A549 (cell line): ENCODE data around the gene ERO1B. TPM values are rescaled to one million over a fixed set of nuclear protein-coding genes. Genes with fewer than 3 reads are reported as not detected.

ENCODE experiments used
- ATAC-seq, 2 experiments: fragments of 200-7000 bp in 1 of 2; fragments of >200 bp in 1 of 2; cut with Nextera tagmentation in 1 of 2; cut with Tn5 transposase in 1 of 2; 3 replicates each; pipeline versions ENCODE4 v1.8.0 to v1.9.1; 2018 to 2020; ENCODE audit warnings: mild to moderate bottlenecking in 1 of 2, moderate library complexity in 1 of 2
- CTCF ChIA-PET: fragments of 300-600 bp; sonication (Branson Sonifier 250); formaldehyde crosslinking; extraction: SDS; loops from one replicate; lab custom pipeline; 2021; ENCODE audit warnings: antibody characterized with exemption, inconsistent platforms; lab: Yijun Ruan, JAX
- POLR2A ChIA-PET: fragments of 350-600 bp; formaldehyde crosslinking; extraction: SDS; loops from one replicate; lab custom pipeline; 2021; ENCODE audit warnings: antibody characterized with exemption, inconsistent platforms; lab: Yijun Ruan, JAX
- DNase-seq, 2 experiments: peaks; one replicate each; pipeline versions ENCODE4 v3.0.0 to v3.0.0-alpha.2; 2011 to 2016; ENCODE audit warnings: low read depth in 1 of 2, low spot score in 1 of 2
- FAIRE-seq: peaks from 2 replicates; lab custom pipeline; 2011; peaks lifted over from hg19 to GRCh38; lab: Jason Lieb, UNC
- H3K27ac ChIP-seq, 2 experiments: fragments of >200 bp; sonication (Bioruptor Twin); formaldehyde crosslinking; 3 replicates each; pipeline ENCODE4 v1.5.1; 2016 to 2017
- H3K4me1 ChIP-seq: fragments of >200 bp; sonication (Bioruptor Twin); formaldehyde crosslinking; 3 replicates; pipeline ENCODE4 v1.6.1; 2016
- H3K4me2 ChIP-seq: fragments of >200 bp; sonication (Bioruptor Twin); formaldehyde crosslinking; 3 replicates; pipeline ENCODE4 v1.6.1; 2016
- H3K4me3 ChIP-seq: fragments of >200 bp; sonication (Bioruptor Twin); formaldehyde crosslinking; 3 replicates; pipeline ENCODE4 v1.5.1; 2016
- H3K9me3 ChIP-seq: fragments of >200 bp; sonication (Bioruptor Twin); formaldehyde crosslinking; 3 replicates; pipeline ENCODE4 v1.6.1; 2016
- BHLHE40 ChIP-seq: IDR thresholded peaks from 2 replicates; pipeline ENCODE4 v1.6.1; 2012; ENCODE audit warnings: low read depth, low read length, inconsistent platforms
- CBX2 ChIP-seq: fragments of 200-600 bp; sonication (generic); IDR thresholded peaks from 2 replicates; pipeline ENCODE4 v1.6.1; 2016; ENCODE audit warnings: low read depth, mild to moderate bottlenecking, borderline replicate concordance
- CBX8 ChIP-seq: fragments of 200-600 bp; sonication (generic); IDR thresholded peaks from 2 replicates; pipeline ENCODE4 v1.6.1; 2016
- CEBPB ChIP-seq, 2 experiments: fragments of >200 bp in 1 of 2; sonication (Bioruptor Twin) in 1 of 2; formaldehyde crosslinking in 1 of 2; IDR thresholded peaks; 2 replicates each; pipeline ENCODE4 v1.6.1; 2012 to 2016
- E2F6 ChIP-seq: IDR thresholded peaks from 2 replicates; pipeline ENCODE4 v1.6.1; 2012; ENCODE audit warnings: low read depth, borderline replicate concordance
- FOSB ChIP-seq: fragments of 250-450 bp; sonication (Bioruptor Pico); IDR thresholded peaks from 2 replicates; pipeline ENCODE4 v1.5.0; 2020; ENCODE audit warnings: mild to moderate bottlenecking, moderate library complexity
- FOSL2 ChIP-seq, 2 experiments: fragments of 450-650 bp in 1 of 2; fragments of >200 bp in 1 of 2; sonication (Bioruptor Twin) in 1 of 2; formaldehyde crosslinking; IDR thresholded peaks; 2 replicates each; pipeline versions ENCODE4 v1.5.0 to v1.6.1; 2016 to 2020; ENCODE audit warnings: mild to moderate bottlenecking in 1 of 2, moderate library complexity in 1 of 2
- GATA3 ChIP-seq: IDR thresholded peaks from 2 replicates; pipeline ENCODE4 v1.6.1; 2012; ENCODE audit warnings: borderline replicate concordance
- HES2 ChIP-seq: fragments of >200 bp; sonication (Bioruptor Twin); formaldehyde crosslinking; IDR thresholded peaks from 2 replicates; pipeline ENCODE4 v1.6.1; 2016
- HMGXB4 ChIP-seq: fragments of 250-450 bp; sonication (Bioruptor Pico); IDR thresholded peaks from 2 replicates; pipeline ENCODE4 v1.5.0; 2021; ENCODE audit warnings: mild to moderate bottlenecking, moderate library complexity, borderline replicate concordance
- HOXB13 ChIP-seq: fragments of 250-450 bp; sonication (Bioruptor Pico); IDR thresholded peaks from 2 replicates; pipeline ENCODE4 v1.5.0; 2020; ENCODE audit warnings: low read depth, mild to moderate bottlenecking, moderate library complexity
- JUN ChIP-seq, 2 experiments: fragments of >200 bp; sonication (Bioruptor Twin); formaldehyde crosslinking; IDR thresholded peaks; 2 replicates in 1 of 2; 3 replicates in 1 of 2; pipeline ENCODE4 v1.6.1; 2016 to 2017
- MAFK ChIP-seq: fragments of 450-650 bp; IDR thresholded peaks from 2 replicates; pipeline ENCODE4 v1.6.1; 2014; ENCODE audit not compliant: partially characterized antibody
- MAX ChIP-seq: IDR thresholded peaks from 2 replicates; pipeline ENCODE4 v1.6.1; 2012
- NFE2L2 ChIP-seq: fragments of 150-350 bp; conservative IDR thresholded peaks from 2 replicates; pipeline ENCODE4 v1.6.1; 2014; ENCODE audit warnings: low read length
- PHF8 ChIP-seq: fragments of 200-600 bp; sonication (generic); IDR thresholded peaks from 2 replicates; pipeline ENCODE4 v1.6.1; 2016; ENCODE audit warnings: low read depth, mild to moderate bottlenecking, antibody characterized with exemption, moderate library complexity, borderline replicate concordance
- POLR2A ChIP-seq: IDR thresholded peaks from 2 replicates; pipeline ENCODE4 v1.6.1; 2012; ENCODE audit warnings: mild to moderate bottlenecking, low read length
- REST ChIP-seq: fragments of 200-600 bp; sonication (generic); IDR thresholded peaks from 2 replicates; pipeline ENCODE4 v1.6.1; 2016; ENCODE audit warnings: antibody characterized with exemption, mild to moderate bottlenecking, moderate library complexity
- RFX5 ChIP-seq: fragments of 450-650 bp; IDR thresholded peaks from 2 replicates; pipeline ENCODE4 v1.7.1; 2014; ENCODE audit warnings: antibody characterized with exemption, mild to moderate bottlenecking, moderate library complexity
- RNF2 ChIP-seq: fragments of 200-600 bp; sonication (generic); IDR thresholded peaks from 2 replicates; pipeline ENCODE4 v1.6.1; 2016; ENCODE audit warnings: low read depth, mild to moderate bottlenecking, antibody characterized with exemption, moderate library complexity, borderline replicate concordance
- SREBF2 ChIP-seq: fragments of 450-650 bp; IDR thresholded peaks from 2 replicates; pipeline ENCODE4 v1.6.1; 2014; ENCODE audit warnings: mild to moderate bottlenecking, moderate library complexity
- USF2 ChIP-seq: fragments of 450-650 bp; IDR thresholded peaks from 2 replicates; pipeline ENCODE4 v1.6.1; 2014; ENCODE audit warnings: antibody characterized with exemption
- ZC3H11A ChIP-seq: fragments of 450-650 bp; IDR thresholded peaks from 2 replicates; pipeline ENCODE4 v1.6.1; 2014; ENCODE audit warnings: antibody characterized with exemption, mild to moderate bottlenecking
- WGBS: methylation state at CpG from one replicate; pipeline ENCODE4 v1.1.6; 2017; ENCODE audit errors: missing lambda C conversion rate; 5-methylcytosine and 5-hydroxymethylcytosine counted together
- polyA plus RNA-seq, 4 experiments: library from polyadenylated mRNA; depleted of rRNA in 3 of 4; stranded (reverse); fragments of >200 nt; fragmentation: RNase III in 1 of 4; extraction: RNeasy Plus Mini Kit Qiagen cat#74134 plus additional on column Dnase treatment in 1 of 4; gene quantifications; 2 replicates in 3 of 4; 3 replicates in 1 of 4; pipeline ENCODE4 v1.2.3, GENCODE V29; 2011 to 2017

Gene ERO1B
- polyA plus RNA-seq, 2 of the 4 experiments (the other 2 are of a cell fraction): 3.2 to 9.8 TPM

GRCh38 chr1:236207121-236207520 lies 74.6 kb downstream of the ERO1B start:
- ChIA-PET POLR2A (no interaction called here), CTCF (interaction anchor here (1.4 kb wide), 1 partner anchor 19 kb away, joined by 5 read pairs; no protein-coding TSS in a partner anchor)
- DNase-seq (no peak), FAIRE-seq (no peak), ATAC-seq (no peak)
- Histone ChIP-seq H3K4me2 (no peak overlapping the region), H3K4me1 (peaks cover 5% of the 10 kb centered on the region; the same call in 1 of the 3 replicates), H3K27ac (no peak overlapping the region), H3K4me3 (no peak overlapping the region), H3K9me3 (peaks cover 2% of the 10 kb centered on the region; the same call in 2 of the 3 replicates)
- 88% methylated on average over 5 of the region's 5 CpGs for WGBS
- TF ChIP-seq REST: no peak
- TF ChIP-seq MAFK: peak; percentile 62
- no peak for TF ChIP-seq NFE2L2

- TF ChIP-seq CEBPB (IDR thresholded peaks at IDR 0.05): no peak
- TF ChIP-seq HMGXB4 (CRISPR knock-in tag): no peak
- TF ChIP-seq MAFK: peak; percentile 51
Measured at GRCh38 chr1:236206548-236206947, 75.2 kb downstream of the ERO1B start.

GRCh38 chr1:236204656-236205055 lies 77.1 kb downstream of the ERO1B start:
- ATAC-seq (no peak), FAIRE-seq (no peak), DNase-seq (no peak)
- H3K27ac ChIP-seq: no peak overlapping the region
- H3K4me3 ChIP-seq: no peak overlapping the region
- H3K4me2 ChIP-seq: 0 out of 3 replicates have a peak overlapping the region, but pooled peaks have one; percentile 12
- peaks cover 5% of the 10 kb centered on the region; the same call in 1 of the 3 replicates for H3K4me1 ChIP-seq
- peaks cover 2% of the 10 kb centered on the region; the same call in 2 of the 3 replicates for H3K9me3 ChIP-seq
- POLR2A ChIA-PET: no interaction called here
- WGBS: 79% methylated on average over 3 of the region's 3 CpGs
- CTCF ChIA-PET: no interaction called here
- TF ChIP-seq GATA3 (no peak), FOSL2 (IDR thresholded peaks at IDR 0.05) (no peak), FOSL2 (CRISPR knock-in tag; IDR thresholded peaks at IDR 0.05) (peak; percentile 61; the same call in 1 of the 2 replicates), HOXB13 (CRISPR knock-in tag) (no peak)

More at GRCh38 chr1:236206548-236206947, 75.2 kb downstream of the ERO1B start:
- FAIRE-seq: no peak
- WGBS: 87% methylated on average over 4 of the region's 4 CpGs
- POLR2A ChIA-PET: no interaction called here
- ATAC-seq: peak in 1 of 2 experiments; percentile 23; a peak in 2 of 6 replicates
- DNase-seq: no peak
- Histone ChIP-seq H3K4me1 (peaks cover 5% of the 10 kb centered on the region; the same call in 1 of the 3 replicates), H3K9me3 (peaks cover 2% of the 10 kb centered on the region; the same call in 2 of the 3 replicates), H3K27ac (no peak overlapping the region), H3K4me3 (no peak overlapping the region), H3K4me2 (no peak overlapping the region)
- CTCF ChIA-PET: interaction anchor here (1.4 kb wide), 1 partner anchor 18 kb away, joined by 5 read pairs; no protein-coding TSS in a partner anchor

GRCh38 chr1:236204039-236204438 lies 77.7 kb downstream of the ERO1B start:
- Histone ChIP-seq H3K4me3 (no peak overlapping the region), H3K9me3 (peaks cover 2% of the 10 kb centered on the region; the same call in 2 of the 3 replicates), H3K4me2 (0 out of 3 replicates have a peak overlapping the region, but pooled peaks have one; percentile 12), H3K4me1 (peaks cover 5% of the 10 kb centered on the region; the same call in 1 of the 3 replicates), H3K27ac (no peak overlapping the region)
- POLR2A ChIA-PET: interaction anchor here (0.6 kb wide), 1 partner anchor 125 kb away, joined by 5 read pairs; no protein-coding TSS in a partner anchor
- 68% methylated on average over 1 of the region's 1 CpG for WGBS
- DNase-seq (no peak), ATAC-seq (no peak), FAIRE-seq (peak; percentile 51)
- CTCF ChIA-PET: interaction anchor here (0.6 kb wide), 1 partner anchor 27 kb away, joined by 3 read pairs; no protein-coding TSS in a partner anchor
- TF ChIP-seq FOSB (CRISPR knock-in tag) (no peak), CBX2 (no peak), E2F6 (no peak), JUN (IDR thresholded peaks at IDR 0.05) (no peak), USF2 (no peak), ZC3H11A (no peak), BHLHE40 (no peak), HES2 (no peak), RFX5 (no peak), CBX8 (no peak), RNF2 (no peak), POLR2A (no peak), SREBF2 (no peak), PHF8 (no peak), MAX (no peak), NFE2L2 (no peak)
